ENCODE data around the gene SNX18.
"Not testable (repeated sequence)": the region's sequence is repeated elsewhere in the genome, so short reads cannot be mapped to it uniquely, and the experiment has no call there.

The SNX18 gene

GRCh38 chr5:54519509-54519876, 1.9 kb downstream of the SNX18 start:
- no peak for DNase-seq (ENCODE audit: low spot score)

- no peak for DNase-seq (ENCODE audit: low spot score)
These were observed 2.9 kb downstream of the SNX18 start for GRCh38 chr5:54520438-54520846.

- no peak for DNase-seq (ENCODE audit: low spot score)
These were observed 3.4 kb downstream of the SNX18 start for GRCh38 chr5:54520940-54521339.

GRCh38 chr5:54521856-54522479, 4.4 kb downstream of the SNX18 start:
- no peak for DNase-seq (ENCODE audit: low spot score)

GRCh38 chr5:54523534-54523933, 6.0 kb downstream of the SNX18 start:
- DNase-seq (ENCODE audit: low spot score): no peak

- DNase-seq (ENCODE audit: low spot score): no peak
These were observed 6.5 kb downstream of the SNX18 start for GRCh38 chr5:54524082-54524481.

- DNase-seq (ENCODE audit: low spot score): no peak
These were observed 7.1 kb downstream of the SNX18 start for GRCh38 chr5:54524704-54525103.

GRCh38 chr5:54525261-54525660, 7.7 kb downstream of the SNX18 start:
- DNase-seq (ENCODE audit: low spot score): no peak

- no peak for DNase-seq (ENCODE audit: low spot score)
These were observed 8.1 kb downstream of the SNX18 start for GRCh38 chr5:54525692-54526091.

GRCh38 chr5:54526604-54527288, 9.2 kb downstream of the SNX18 start:
- DNase-seq (ENCODE audit: low spot score): no peak

GRCh38 chr5:54528633-54529209, 11.2 kb downstream of the SNX18 start:
- no peak for DNase-seq (ENCODE audit: low spot score)

- DNase-seq (ENCODE audit: low spot score): no peak
These were observed 12.0 kb downstream of the SNX18 start for GRCh38 chr5:54529565-54529964.

GRCh38 chr5:54531546-54531945, 14.0 kb downstream of the SNX18 start:
- DNase-seq (ENCODE audit: low spot score): no peak

- DNase-seq (ENCODE audit: low spot score): no peak
These were observed 16.1 kb downstream of the SNX18 start for GRCh38 chr5:54533541-54534190.

- no peak for DNase-seq (ENCODE audit: low spot score)
These were observed 16.8 kb downstream of the SNX18 start for GRCh38 chr5:54534191-54535004.

- DNase-seq (ENCODE audit: low spot score): no peak
These were observed 17.7 kb downstream of the SNX18 start for GRCh38 chr5:54535149-54535844.

GRCh38 chr5:54536375-54536774, 18.8 kb downstream of the SNX18 start:
- not testable (repeated sequence) for DNase-seq (ENCODE audit: low spot score)

- not testable (repeated sequence) for DNase-seq (ENCODE audit: low spot score)
These were observed 19.3 kb downstream of the SNX18 start for GRCh38 chr5:54536861-54537260.

GRCh38 chr5:54537725-54538124, 20.2 kb downstream of the SNX18 start:
- DNase-seq (ENCODE audit: low spot score): no peak

GRCh38 chr5:54538156-54538555, 20.6 kb downstream of the SNX18 start:
- no peak for DNase-seq (ENCODE audit: low spot score)

GRCh38 chr5:54539001-54539400, 21.4 kb downstream of the SNX18 start:
- no peak for DNase-seq (ENCODE audit: low spot score)

- no peak for DNase-seq (ENCODE audit: low spot score)
These were observed 22.7 kb downstream of the SNX18 start for GRCh38 chr5:54540286-54540685.
